Vagina (tissue), 2 donors: ENCODE measurements around the gene LDLRAD4. TPM values are rescaled to one million over a fixed set of nuclear protein-coding genes. Genes with fewer than 3 reads are reported as not detected.
A peak's percentile ranks its signal among the peaks of the same experiment; 100 is the strongest.

Experiments
- DNase-seq, 2 donors: peaks; one replicate each; pipeline ENCODE4 v3.0.0-alpha.2; 2017; ENCODE audit errors: extremely low spot score in 2 of 2
- H3K27ac ChIP-seq: fragments of 200-600 bp; sonication (generic); one replicate; pipeline ENCODE4 v1.5.1; 2019
- H3K27me3 ChIP-seq: fragments of 200-600 bp; sonication (generic); one replicate; pipeline ENCODE4 v1.5.1; 2019
- H3K36me3 ChIP-seq, 2 donors: fragments of 200-600 bp; sonication (generic); one replicate each; pipeline ENCODE4 v1.5.1; 2017 to 2019
- H3K4me1 ChIP-seq: fragments of 200-600 bp; sonication (generic); one replicate; pipeline ENCODE4 v1.5.1; 2019
- H3K4me3 ChIP-seq, 2 donors: fragments of 200-600 bp; sonication (generic); 1 replicate in 1 of 2; 2 replicates in 1 of 2; pipeline ENCODE4 v1.5.1; 2016 to 2019
- H3K9me3 ChIP-seq: fragments of 200-600 bp; sonication (generic); one replicate; pipeline ENCODE4 v1.5.1; 2019
- CTCF ChIP-seq, 3 experiments: fragments of 450-650 bp in 2 of 3; fragments of 200-600 bp in 1 of 3; sonication (generic) in 1 of 3; IDR thresholded peaks; one replicate each; pipeline ENCODE4 v1.5.1; 2017 to 2019; ENCODE audit warnings: antibody characterized with exemption in 3 of 3, mild to moderate bottlenecking in 2 of 3, moderate library complexity in 2 of 3
- POLR2A ChIP-seq, 2 donors: fragments of 450-650 bp; IDR thresholded peaks; one replicate each; pipeline ENCODE4 v1.6.1; 2017; ENCODE audit warnings: antibody characterized with exemption in 2 of 2, mild to moderate bottlenecking in 2 of 2, moderate library complexity in 2 of 2
- POLR2AphosphoS5 ChIP-seq, 2 donors: sonication (generic); formaldehyde crosslinking; IDR thresholded peaks; one replicate each; pipeline ENCODE4 v1.9.0; 2017; ENCODE audit warnings: antibody characterized with exemption in 2 of 2, mild to moderate bottlenecking in 2 of 2, low read depth in 1 of 2; ENCODE audit not compliant: insufficient read depth in 1 of 2
- intact Hi-C: fragments of 100-400 bp; cut with DNase I; formaldehyde crosslinking; loops from one replicate; pipeline ENCODE4 v1.15.1; 2023
- total RNA-seq: library from RNA; depleted of rRNA; stranded (reverse); fragments of >200 nt; gene quantifications from one replicate; pipeline ENCODE4 v1.2.3, GENCODE V29; 2016

LDLRAD4 gene
- total RNA-seq, 1 donor from 2014 or later: 24.3 TPM

GRCh38 chr18:13422541-13423147 lies 204.1 kb downstream of the LDLRAD4 start:
- intact Hi-C loops: no loop called here
- DNase-seq: no peak

GRCh38 chr18:13423352-13423751 lies 204.8 kb downstream of the LDLRAD4 start:
- no peak for TF ChIP-seq CTCF (IDR thresholded peaks at IDR 0.05)
- no peak for TF ChIP-seq POLR2AphosphoS5 (IDR thresholded peaks at IDR 0.05; ENCODE audit: insufficient read depth in 1 of 2, low read depth in 1 of 2)
- no peak for TF ChIP-seq POLR2A (IDR thresholded peaks at IDR 0.05)
- Histone ChIP-seq H3K36me3 (no peaks in the 10 kb centered on the region), H3K27ac (no peak overlapping the region), H3K4me1 (peaks cover 4% of the 10 kb centered on the region), H3K27me3 (no peaks in the 10 kb centered on the region), H3K9me3 (no peaks in the 10 kb centered on the region), H3K4me3 (no peak overlapping the region)
- intact Hi-C loops: no loop called here
- DNase-seq: no peak

More at GRCh38 chr18:13422541-13423147, 204.1 kb downstream of the LDLRAD4 start:
- Histone ChIP-seq H3K9me3 (no peaks in the 10 kb centered on the region), H3K27ac (no peak overlapping the region), H3K27me3 (no peaks in the 10 kb centered on the region), H3K4me1 (peaks cover 10% of the 10 kb centered on the region), H3K4me3 (no peak overlapping the region), H3K36me3 (no peaks in the 10 kb centered on the region)
- TF ChIP-seq CTCF (IDR thresholded peaks at IDR 0.05): no peak

- TF ChIP-seq CTCF (IDR thresholded peaks at IDR 0.05) (no peak), POLR2A (IDR thresholded peaks at IDR 0.05) (no peak), POLR2AphosphoS5 (IDR thresholded peaks at IDR 0.05; ENCODE audit: insufficient read depth in 1 of 2, low read depth in 1 of 2) (no peak)
- Histone ChIP-seq H3K9me3 (no peaks in the 10 kb centered on the region), H3K4me3 (no peak overlapping the region), H3K27me3 (no peaks in the 10 kb centered on the region), H3K36me3 (no peaks in the 10 kb centered on the region), H3K27ac (no peak overlapping the region), H3K4me1 (no peaks in the 10 kb centered on the region)
- DNase-seq: no peak
- intact Hi-C loops: no loop called here
Observed at GRCh38 chr18:13424363-13424762, 205.8 kb downstream of the LDLRAD4 start.

GRCh38 chr18:13425357-13426091 lies 207.0 kb downstream of the LDLRAD4 start:
- no peak for DNase-seq
- intact Hi-C loops: no loop called here
- Histone ChIP-seq H3K9me3 (no peaks in the 10 kb centered on the region), H3K36me3 (no peaks in the 10 kb centered on the region), H3K4me3 (no peak overlapping the region), H3K27ac (no peak overlapping the region), H3K27me3 (no peaks in the 10 kb centered on the region), H3K4me1 (no peaks in the 10 kb centered on the region)
- TF ChIP-seq POLR2AphosphoS5 (IDR thresholded peaks at IDR 0.05; ENCODE audit: insufficient read depth in 1 of 2, low read depth in 1 of 2) (no peak), POLR2A (IDR thresholded peaks at IDR 0.05) (no peak), CTCF (IDR thresholded peaks at IDR 0.05) (no peak)

- peak in 1 of 2 donors; percentile 80 for TF ChIP-seq POLR2AphosphoS5 (IDR thresholded peaks at IDR 0.05; ENCODE audit: insufficient read depth in 1 of 2, low read depth in 1 of 2)
- no peak for TF ChIP-seq POLR2A (IDR thresholded peaks at IDR 0.05)
- no peak for DNase-seq
- H3K4me3 ChIP-seq: no peak overlapping the region
- H3K36me3 ChIP-seq: no peaks in the 10 kb centered on the region
- no peaks in the 10 kb centered on the region for H3K27me3 ChIP-seq
- no peak overlapping the region for H3K27ac ChIP-seq
- H3K9me3 ChIP-seq: no peaks in the 10 kb centered on the region
- H3K4me1 ChIP-seq: no peaks in the 10 kb centered on the region
- intact Hi-C loops: no loop called here
Observed at GRCh38 chr18:13427354-13427753, 208.8 kb downstream of the LDLRAD4 start.
